ENCODE results near the gene SOX13.

GRCh38 chr1:204083491-204083890 is 10.6 kb downstream of the SOX13 start:
- no peak for TF ChIP-seq CTCF (conservative IDR thresholded peaks at IDR 0.05; ENCODE audit: low read depth, low read length)
- no peak for TF ChIP-seq EZH2 (IDR thresholded peaks at IDR 0.05; ENCODE audit: low read length, unreplicated experiment)
- no peak for TF ChIP-seq EZH2phosphoT487 (IDR thresholded peaks at IDR 0.05; ENCODE audit: borderline replicate concordance, low read length)

Measured in PC-3 (cell line).